Thyroid gland (tissue), 4 donors: ENCODE data around the gene ANTXR2.

Experiments
- POLR2A ChIP-seq, 2 donors: fragments of 450-650 bp; IDR thresholded peaks; one replicate each; pipeline ENCODE4 v1.6.1; 2017; ENCODE audit warnings: antibody characterized with exemption in 2 of 2, mild to moderate bottlenecking in 2 of 2, moderate library complexity in 1 of 2
- TF ChIP-seq, protein P1 (sequence below), 6 experiments: fragments of 200-600 bp in 3 of 6; fragments of 450-650 bp in 3 of 6; sonication (generic) in 3 of 6; IDR thresholded peaks; one replicate each; pipeline ENCODE4 v1.5.1; 2016 to 2019; ENCODE audit warnings: antibody characterized with exemption in 6 of 6, mild to moderate bottlenecking in 2 of 6, inconsistent platforms in 1 of 6, moderate library complexity in 1 of 6

DNA sequence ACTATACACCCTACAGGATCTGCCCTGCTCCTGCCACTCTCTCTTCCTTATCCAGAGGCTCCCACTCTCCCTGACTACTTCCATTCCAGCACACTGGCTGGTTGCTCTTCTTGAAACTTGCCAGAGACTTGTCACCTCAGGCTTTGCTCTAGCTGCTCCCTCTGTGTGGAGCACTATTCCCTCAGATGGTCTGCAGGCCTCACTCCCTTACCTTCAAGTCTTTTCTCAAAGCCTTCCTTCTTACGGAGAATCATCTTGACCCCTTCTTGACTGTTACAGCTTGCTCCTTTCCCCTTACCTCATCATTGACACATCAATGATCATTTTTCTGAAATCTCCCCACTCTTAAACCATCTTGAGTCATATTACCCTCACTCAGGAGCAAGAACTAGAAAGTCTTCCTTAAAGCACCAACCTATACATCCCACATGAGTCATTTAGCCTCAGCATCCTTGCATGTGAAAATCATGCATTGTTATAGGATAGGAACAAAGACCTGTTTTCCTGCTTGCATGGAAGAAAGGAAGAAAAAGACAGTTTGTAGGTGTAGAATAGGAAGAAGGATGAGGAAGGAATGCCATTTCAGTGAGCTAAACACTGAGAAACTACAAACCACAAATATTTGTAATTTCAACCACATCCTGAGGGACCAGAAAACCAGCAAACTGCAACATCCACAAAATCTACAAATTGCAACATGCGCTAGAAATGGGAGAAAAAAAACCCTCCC, 55.7 kb downstream of the ANTXR2 start:
- TF ChIP-seq, protein P1, sequence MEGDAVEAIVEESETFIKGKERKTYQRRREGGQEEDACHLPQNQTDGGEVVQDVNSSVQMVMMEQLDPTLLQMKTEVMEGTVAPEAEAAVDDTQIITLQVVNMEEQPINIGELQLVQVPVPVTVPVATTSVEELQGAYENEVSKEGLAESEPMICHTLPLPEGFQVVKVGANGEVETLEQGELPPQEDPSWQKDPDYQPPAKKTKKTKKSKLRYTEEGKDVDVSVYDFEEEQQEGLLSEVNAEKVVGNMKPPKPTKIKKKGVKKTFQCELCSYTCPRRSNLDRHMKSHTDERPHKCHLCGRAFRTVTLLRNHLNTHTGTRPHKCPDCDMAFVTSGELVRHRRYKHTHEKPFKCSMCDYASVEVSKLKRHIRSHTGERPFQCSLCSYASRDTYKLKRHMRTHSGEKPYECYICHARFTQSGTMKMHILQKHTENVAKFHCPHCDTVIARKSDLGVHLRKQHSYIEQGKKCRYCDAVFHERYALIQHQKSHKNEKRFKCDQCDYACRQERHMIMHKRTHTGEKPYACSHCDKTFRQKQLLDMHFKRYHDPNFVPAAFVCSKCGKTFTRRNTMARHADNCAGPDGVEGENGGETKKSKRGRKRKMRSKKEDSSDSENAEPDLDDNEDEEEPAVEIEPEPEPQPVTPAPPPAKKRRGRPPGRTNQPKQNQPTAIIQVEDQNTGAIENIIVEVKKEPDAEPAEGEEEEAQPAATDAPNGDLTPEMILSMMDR (IDR thresholded peaks at IDR 0.05), result no peak
- TF ChIP-seq POLR2A (IDR thresholded peaks at IDR 0.05), result no peak
